Measurements from ENCODE around the gene CHCHD3.

DNA sequence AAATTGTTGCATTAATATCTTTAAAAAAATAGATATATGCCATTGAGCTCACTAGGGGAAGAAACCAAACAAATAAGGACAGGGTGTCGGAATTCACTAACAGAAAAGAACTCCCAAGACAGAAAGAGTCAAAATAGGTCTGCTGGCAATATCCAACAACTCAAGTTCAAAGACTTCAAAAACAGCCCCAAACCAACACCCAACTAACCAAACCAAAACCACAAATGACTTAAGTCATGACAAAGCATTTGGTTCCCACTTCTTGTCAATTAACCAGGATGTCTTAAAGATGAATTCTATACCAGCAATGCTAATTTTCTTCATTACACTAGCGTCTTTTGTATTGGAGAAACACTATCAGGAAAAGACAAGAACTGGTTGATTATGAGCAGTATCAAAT lies 256.7 kb downstream of the CHCHD3 start:
- TF ChIP-seq, protein P1, sequence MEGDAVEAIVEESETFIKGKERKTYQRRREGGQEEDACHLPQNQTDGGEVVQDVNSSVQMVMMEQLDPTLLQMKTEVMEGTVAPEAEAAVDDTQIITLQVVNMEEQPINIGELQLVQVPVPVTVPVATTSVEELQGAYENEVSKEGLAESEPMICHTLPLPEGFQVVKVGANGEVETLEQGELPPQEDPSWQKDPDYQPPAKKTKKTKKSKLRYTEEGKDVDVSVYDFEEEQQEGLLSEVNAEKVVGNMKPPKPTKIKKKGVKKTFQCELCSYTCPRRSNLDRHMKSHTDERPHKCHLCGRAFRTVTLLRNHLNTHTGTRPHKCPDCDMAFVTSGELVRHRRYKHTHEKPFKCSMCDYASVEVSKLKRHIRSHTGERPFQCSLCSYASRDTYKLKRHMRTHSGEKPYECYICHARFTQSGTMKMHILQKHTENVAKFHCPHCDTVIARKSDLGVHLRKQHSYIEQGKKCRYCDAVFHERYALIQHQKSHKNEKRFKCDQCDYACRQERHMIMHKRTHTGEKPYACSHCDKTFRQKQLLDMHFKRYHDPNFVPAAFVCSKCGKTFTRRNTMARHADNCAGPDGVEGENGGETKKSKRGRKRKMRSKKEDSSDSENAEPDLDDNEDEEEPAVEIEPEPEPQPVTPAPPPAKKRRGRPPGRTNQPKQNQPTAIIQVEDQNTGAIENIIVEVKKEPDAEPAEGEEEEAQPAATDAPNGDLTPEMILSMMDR (conservative IDR thresholded peaks at IDR 0.05; ENCODE audit: low read depth, low read length) = no peak
- no peak for TF ChIP-seq EZH2 (IDR thresholded peaks at IDR 0.05; ENCODE audit: low read length, unreplicated experiment)
- no peak for TF ChIP-seq EZH2phosphoT487 (IDR thresholded peaks at IDR 0.05; ENCODE audit: borderline replicate concordance, low read length)
